Astrocyte (in vitro differentiated cells and primary cell): ENCODE data around the gene CD84. TPM values are rescaled to one million over a fixed set of nuclear protein-coding genes. Genes with fewer than 3 reads are reported as not detected.

Experiments used
- DNase-seq: peaks from one replicate; pipeline ENCODE4 v3.0.0-alpha.2; 2010; ENCODE audit warnings: low read depth
- FAIRE-seq: peaks from 2 replicates; lab custom pipeline; 2011; peaks lifted over from hg19 to GRCh38; lab: Jason Lieb, UNC
- H2AFZ ChIP-seq: 2 replicates; pipeline ENCODE4 v1.6.0; 2012; ENCODE audit warnings: low read depth, low read length, inconsistent platforms
- H3K27ac ChIP-seq: 2 replicates; pipeline ENCODE4 v1.5.1; 2011; ENCODE audit warnings: low read depth, low read length, inconsistent platforms
- H3K27me3 ChIP-seq: 2 replicates; pipeline ENCODE4 v1.6.0; 2011; ENCODE audit warnings: low read length, inconsistent platforms; ENCODE audit not compliant: insufficient read depth
- H3K36me3 ChIP-seq: 2 replicates; pipeline ENCODE4 v1.5.1; 2011; ENCODE audit warnings: low read length, inconsistent platforms; ENCODE audit not compliant: insufficient read depth
- H3K4me1 ChIP-seq: 2 replicates; pipeline ENCODE4 v1.5.1; 2011; ENCODE audit warnings: low read length, inconsistent platforms; ENCODE audit not compliant: insufficient read depth
- H3K4me2 ChIP-seq: 2 replicates; pipeline ENCODE4 v1.6.0; 2012; ENCODE audit warnings: low read length, inconsistent platforms
- H3K4me3 ChIP-seq: 2 replicates; pipeline ENCODE4 v1.5.1; 2011; ENCODE audit warnings: low read depth, mild to moderate bottlenecking, low read length, inconsistent platforms; ENCODE audit not compliant: insufficient read depth
- H3K79me2 ChIP-seq: 2 replicates; pipeline ENCODE4 v1.6.0; 2012; ENCODE audit warnings: mild to moderate bottlenecking, low read length, inconsistent platforms; ENCODE audit not compliant: insufficient read depth
- H3K9ac ChIP-seq: 2 replicates; pipeline ENCODE4 v1.6.0; 2012; ENCODE audit warnings: mild to moderate bottlenecking, low read length, inconsistent platforms
- H3K9me3 ChIP-seq: 2 replicates; pipeline ENCODE4 v1.5.1; 2012; ENCODE audit warnings: low read depth, mild to moderate bottlenecking, low read length, inconsistent platforms; ENCODE audit not compliant: insufficient read depth
- H4K20me1 ChIP-seq: 2 replicates; pipeline ENCODE4 v1.6.0; 2012; ENCODE audit warnings: low read length, inconsistent platforms; ENCODE audit not compliant: insufficient read depth
- H3K27ac Mint-ChIP-seq: one replicate; pipeline ENCODE4 v1.8.0; 2021; ENCODE audit warnings: mild to moderate bottlenecking, mixed read lengths; ENCODE audit not compliant: unreplicated experiment
- H3K27me3 Mint-ChIP-seq: one replicate; pipeline ENCODE4 v1.8.0; 2021; ENCODE audit warnings: low read depth, mixed read lengths; ENCODE audit not compliant: unreplicated experiment
- H3K36me3 Mint-ChIP-seq: one replicate; pipeline ENCODE4 v1.8.0; 2021; ENCODE audit warnings: low read depth, mixed read lengths; ENCODE audit not compliant: unreplicated experiment
- H3K4me1 Mint-ChIP-seq: one replicate; pipeline ENCODE4 v1.8.0; 2021; ENCODE audit warnings: low read depth, mixed read lengths; ENCODE audit not compliant: unreplicated experiment
- H3K4me3 Mint-ChIP-seq: one replicate; pipeline ENCODE4 v1.8.0; 2021; ENCODE audit warnings: mild to moderate bottlenecking, moderate library complexity, mixed read lengths; ENCODE audit not compliant: unreplicated experiment
- H3K9me3 Mint-ChIP-seq: one replicate; pipeline ENCODE4 v1.8.0; 2021; ENCODE audit warnings: mild to moderate bottlenecking, mixed read lengths; ENCODE audit not compliant: unreplicated experiment
- CTCF ChIP-seq: IDR thresholded peaks from 2 replicates; pipeline ENCODE4 v1.5.1; 2011; ENCODE audit warnings: low read depth, mild to moderate bottlenecking, inconsistent platforms, low read length, moderate library complexity; ENCODE audit not compliant: insufficient read depth
- EZH2 ChIP-seq: IDR thresholded peaks from 2 replicates; pipeline ENCODE4 v1.6.1; 2012; ENCODE audit warnings: mild to moderate bottlenecking, low read length, inconsistent platforms; ENCODE audit not compliant: insufficient read depth
- total RNA-seq: library from RNA; stranded (reverse); gene quantifications from 2 replicates; pipeline ENCODE4 v1.2.1, GENCODE V29; 2021

CD84 gene
- total RNA-seq, 1 donor from 2014 or later: not detected

GRCh38 chr1:160496334-160496733, 83.0 kb downstream of the CD84 start:
- Histone ChIP-seq H3K9me3 (no peaks in the 10 kb centered on the region), H3K4me3 (no peak overlapping the region), H3K4me1 (no peaks in the 10 kb centered on the region), H3K9ac (no peak overlapping the region), H3K79me2 (no peaks in the 10 kb centered on the region), H3K4me2 (no peak overlapping the region), H3K27me3 (no peaks in the 10 kb centered on the region), H3K27ac (no peak overlapping the region), H2AFZ (no peak overlapping the region), H3K36me3 (no peaks in the 10 kb centered on the region), H4K20me1 (no peaks in the 10 kb centered on the region)
- FAIRE-seq (no peak), DNase-seq (no peak)
- TF ChIP-seq EZH2 (no peak), CTCF (no peak)
- no peaks in the 10 kb centered on the region for H3K36me3 Mint-ChIP-seq
- H3K27ac Mint-ChIP-seq: no peak overlapping the region
- H3K4me3 Mint-ChIP-seq: no peak overlapping the region
- no peaks in the 10 kb centered on the region for H3K4me1 Mint-ChIP-seq
- H3K9me3 Mint-ChIP-seq: no peaks in the 10 kb centered on the region
- peaks cover 2% of the 10 kb centered on the region for H3K27me3 Mint-ChIP-seq

GRCh38 chr1:160494620-160495019, 84.7 kb downstream of the CD84 start:
- Mint-ChIP-seq H3K27ac (no peak overlapping the region), H3K9me3 (no peaks in the 10 kb centered on the region), H3K4me3 (no peak overlapping the region), H3K27me3 (peaks cover 3% of the 10 kb centered on the region), H3K4me1 (peaks cover 5% of the 10 kb centered on the region), H3K36me3 (no peaks in the 10 kb centered on the region)
- Histone ChIP-seq H3K4me2 (no peak overlapping the region), H3K27me3 (no peaks in the 10 kb centered on the region), H3K36me3 (no peaks in the 10 kb centered on the region), H2AFZ (no peak overlapping the region), H4K20me1 (no peaks in the 10 kb centered on the region), H3K4me1 (no peaks in the 10 kb centered on the region), H3K79me2 (no peaks in the 10 kb centered on the region), H3K9me3 (no peaks in the 10 kb centered on the region), H3K27ac (no peak overlapping the region), H3K9ac (no peak overlapping the region), H3K4me3 (no peak overlapping the region)
- TF ChIP-seq CTCF: no peak
- no peak for TF ChIP-seq EZH2
- DNase-seq: no peak
- FAIRE-seq: no peak

GRCh38 chr1:160492617-160493016, 86.7 kb downstream of the CD84 start:
- H3K4me1 ChIP-seq: no peaks in the 10 kb centered on the region
- no peak for FAIRE-seq
- Mint-ChIP-seq H3K4me3 (no peak overlapping the region), H3K36me3 (no peaks in the 10 kb centered on the region), H3K27me3 (peaks cover 6% of the 10 kb centered on the region), H3K27ac (no peak overlapping the region), H3K4me1 (peaks cover 5% of the 10 kb centered on the region), H3K9me3 (no peaks in the 10 kb centered on the region)
- H3K27me3 ChIP-seq: no peaks in the 10 kb centered on the region
- no peak for DNase-seq
- no peak overlapping the region for H2AFZ ChIP-seq
- H3K9ac ChIP-seq: no peak overlapping the region
- no peaks in the 10 kb centered on the region for H3K79me2 ChIP-seq
- no peaks in the 10 kb centered on the region for H3K36me3 ChIP-seq
- no peaks in the 10 kb centered on the region for H4K20me1 ChIP-seq
- TF ChIP-seq EZH2 (no peak), CTCF (no peak)
- no peak overlapping the region for H3K4me3 ChIP-seq
- H3K27ac ChIP-seq: no peak overlapping the region
- no peak overlapping the region for H3K4me2 ChIP-seq
- no peaks in the 10 kb centered on the region for H3K9me3 ChIP-seq
